ENCODE data around the gene WWP2. TPM values are rescaled to one million over a fixed set of nuclear protein-coding genes. Genes with fewer than 3 reads are reported as not detected.

WWP2 gene
- total RNA-seq, 2 donors from 2014 or later, result 42.3 to 42.5 TPM

DNA sequence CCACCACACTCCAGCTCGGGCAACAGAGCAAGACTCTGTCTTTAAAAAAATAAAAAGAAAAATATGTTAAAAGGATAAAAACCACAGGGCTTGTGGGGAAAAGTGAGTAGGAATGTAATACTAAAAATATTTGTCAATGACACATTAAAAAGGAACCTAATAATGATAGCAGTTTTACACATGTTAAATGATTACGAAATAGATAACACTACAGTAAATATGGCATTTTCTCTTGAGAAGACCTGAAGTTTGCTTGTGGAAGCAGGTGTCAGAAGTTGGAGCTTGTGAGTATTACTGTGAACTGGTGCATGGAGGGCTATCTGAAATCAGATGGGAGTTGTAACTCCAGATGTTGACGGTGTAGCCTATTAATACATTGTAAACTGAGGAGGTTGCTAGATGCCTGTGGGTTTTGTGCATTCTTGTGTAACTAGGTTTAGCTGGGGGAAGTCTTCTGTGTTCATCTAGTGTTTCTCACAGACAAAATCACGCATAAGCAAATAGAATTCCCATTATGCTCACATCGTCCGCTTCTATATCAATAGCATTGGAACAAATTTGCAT lies 144.8 kb downstream of the WWP2 start:
- intact Hi-C loops (cut with DNase I), result no loop called here
- DNase-seq (ENCODE audit: low spot score), result no peak

DNA sequence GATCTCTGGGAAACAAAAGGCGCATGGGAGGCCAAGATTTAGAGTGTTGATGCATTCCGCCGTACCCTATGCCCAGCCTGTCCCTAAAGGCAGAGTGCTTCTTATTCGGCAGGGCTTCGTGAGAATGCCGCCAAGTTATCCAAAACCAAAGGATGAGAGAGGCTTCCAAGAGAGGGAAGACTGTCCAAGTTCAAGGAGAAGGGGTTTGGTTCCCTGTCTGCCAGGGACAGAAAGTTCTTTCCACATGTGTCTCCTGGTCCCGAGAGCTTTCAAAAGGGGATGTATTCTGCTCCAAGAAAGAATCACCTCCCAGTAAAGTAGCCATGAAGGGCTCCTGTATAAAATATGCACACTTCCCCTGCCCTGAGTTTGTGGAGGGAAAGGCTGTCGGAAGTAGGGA lies 146.9 kb downstream of the WWP2 start:
- DNase-seq (ENCODE audit: low spot score), result no peak
- intact Hi-C loops (cut with DNase I), result no loop called here

DNA sequence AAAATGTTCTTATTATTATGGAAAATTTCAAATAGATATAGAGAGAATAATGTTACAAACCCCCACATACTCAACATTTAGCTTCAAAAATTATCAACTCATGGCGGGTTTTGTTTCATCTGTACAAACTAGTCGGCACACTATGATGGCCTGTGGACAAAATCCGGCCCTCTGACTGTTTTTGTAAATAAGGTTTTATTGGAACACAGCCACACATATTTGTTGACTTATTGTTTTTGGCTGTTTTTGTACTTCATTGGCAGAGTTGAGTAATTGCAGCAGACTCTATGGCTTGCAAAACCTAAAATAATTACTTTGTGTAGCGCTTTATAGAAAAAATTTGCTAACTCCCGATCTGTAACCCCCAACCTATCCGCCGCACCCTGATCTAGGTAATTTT lies 147.6 kb downstream of the WWP2 start:
- intact Hi-C loops (cut with DNase I), result no loop called here
- DNase-seq (ENCODE audit: low spot score), result no peak

DNA sequence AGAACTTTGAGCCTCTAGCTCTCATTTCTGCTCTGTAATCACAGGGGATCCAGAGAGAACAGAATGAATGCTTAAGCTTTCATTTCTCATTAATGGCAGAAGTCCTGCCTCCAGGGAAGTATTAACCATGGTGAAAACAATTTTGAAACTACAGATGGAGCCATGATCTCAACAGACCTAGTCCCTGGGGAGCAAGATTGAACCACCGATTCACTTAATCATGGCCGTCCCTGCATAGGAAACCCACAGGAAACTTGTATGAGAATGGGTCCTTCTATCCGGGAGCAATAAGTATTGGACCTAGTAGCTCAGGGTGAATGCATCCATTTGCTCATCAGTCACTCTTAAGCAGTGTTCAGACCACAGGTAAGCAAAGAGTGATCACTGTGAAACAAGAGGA lies 148.8 kb downstream of the WWP2 start:
- no peak for DNase-seq (ENCODE audit: low spot score)
- intact Hi-C loops (cut with DNase I), result no loop called here

DNA sequence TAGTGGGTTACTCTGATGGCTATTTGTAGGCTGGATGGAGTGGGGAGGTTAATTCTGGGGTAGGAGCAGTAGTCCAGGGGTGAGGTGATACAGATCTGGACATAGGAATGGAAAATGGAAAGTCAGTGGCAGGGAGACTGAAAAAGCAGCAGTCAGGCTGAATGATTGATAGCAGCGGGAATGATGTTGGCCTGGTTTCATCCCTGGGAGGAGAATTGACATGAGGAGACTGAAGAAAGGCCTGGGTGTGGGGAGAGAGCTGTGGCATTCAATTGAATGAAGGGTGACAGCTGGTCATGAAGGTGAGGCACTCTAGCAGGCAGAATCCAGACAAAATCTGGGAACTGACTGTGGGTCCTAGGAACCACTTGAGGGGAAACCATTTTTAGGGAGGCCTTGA lies 154.3 kb downstream of the WWP2 start:
- intact Hi-C loops (cut with DNase I), result no loop called here
- DNase-seq (ENCODE audit: low spot score), result no peak

DNA sequence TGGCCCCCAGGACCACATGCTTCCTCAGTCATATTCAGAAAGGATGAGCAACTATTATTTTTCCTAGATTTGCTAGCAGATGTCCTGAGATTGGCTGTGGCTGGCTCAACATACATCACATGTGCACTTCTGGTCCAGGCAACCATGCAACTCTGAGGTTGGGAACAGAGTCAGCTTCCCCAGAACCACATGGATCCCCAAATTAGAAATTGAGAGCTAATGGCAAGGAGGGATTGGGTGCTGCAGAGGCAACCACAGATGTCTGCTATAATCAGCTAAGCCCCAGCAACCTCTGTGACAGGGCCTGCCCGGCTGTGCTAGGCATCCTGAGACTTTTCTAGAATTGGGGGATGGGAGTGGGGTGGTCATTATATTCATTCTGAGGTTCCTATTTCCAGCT lies 155.2 kb downstream of the WWP2 start:
- intact Hi-C loops (cut with DNase I), result no loop called here
- no peak for DNase-seq (ENCODE audit: low spot score)

DNA sequence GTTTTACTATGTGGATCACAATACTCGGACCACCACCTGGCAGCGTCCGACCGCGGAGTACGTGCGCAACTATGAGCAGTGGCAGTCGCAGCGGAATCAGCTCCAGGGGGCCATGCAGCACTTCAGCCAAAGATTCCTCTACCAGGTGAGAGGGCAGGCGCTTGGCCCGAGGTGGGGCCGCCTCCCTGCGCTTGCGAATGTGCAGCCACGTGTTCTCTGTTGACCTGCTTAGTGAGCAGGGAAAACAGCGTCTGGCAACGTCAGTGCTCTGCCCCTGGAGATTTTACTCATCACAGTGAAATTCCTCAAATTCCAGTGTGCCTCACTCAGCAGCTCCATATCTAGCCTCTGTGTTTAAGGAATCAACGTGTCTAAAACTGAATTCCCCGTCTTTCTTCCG lies 155.6 kb downstream of the WWP2 start:
- no peak for DNase-seq (ENCODE audit: low spot score)
- intact Hi-C loops (cut with DNase I), result no loop called here

DNA sequence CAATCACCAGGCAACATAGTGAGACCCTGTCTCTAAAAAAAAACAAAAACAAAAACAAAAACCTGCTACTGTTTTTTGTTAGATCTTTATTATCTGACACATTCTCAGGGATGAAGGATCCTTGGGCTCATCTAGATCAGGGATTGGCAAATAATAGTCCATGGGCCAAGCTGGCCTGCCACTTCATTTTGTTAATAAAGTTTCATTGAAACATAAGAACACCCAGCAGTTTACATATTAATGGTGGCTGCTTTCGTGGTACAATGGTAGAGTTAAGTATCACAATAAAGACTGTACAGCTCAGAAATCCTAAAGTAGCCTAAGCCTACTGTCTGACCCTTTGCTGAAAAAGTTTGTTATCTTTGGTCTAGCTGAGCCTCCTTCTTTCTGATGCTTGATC lies 156.1 kb downstream of the WWP2 start:
- intact Hi-C loops (cut with DNase I), result no loop called here
- DNase-seq (ENCODE audit: low spot score), result no peak

DNA sequence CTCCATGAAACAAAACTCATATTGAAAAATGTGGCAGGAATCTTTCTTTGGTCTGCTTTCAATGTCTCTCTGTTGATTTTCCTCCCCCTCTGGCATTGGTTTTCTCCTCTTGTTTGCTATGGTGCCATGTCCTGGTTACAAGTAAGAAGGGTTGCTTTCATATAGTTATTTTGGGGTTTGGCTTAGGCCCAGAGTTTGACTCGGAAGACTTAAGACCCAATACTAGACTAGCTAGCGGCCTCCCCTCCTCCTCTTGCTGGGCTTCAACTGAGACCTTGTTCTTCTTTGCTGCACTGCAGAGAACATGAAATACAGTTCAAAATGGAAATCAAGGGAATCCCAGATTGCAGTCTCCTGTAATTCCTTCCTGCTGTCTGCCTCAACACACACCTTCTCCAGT lies 159.0 kb downstream of the WWP2 start:
- intact Hi-C loops (cut with DNase I), result loop anchor here in 1 of 2 donors (10.0 kb wide), 1 partner anchor 56 kb away; no protein-coding TSS in a partner anchor
- no peak for DNase-seq (ENCODE audit: low spot score)

DNA sequence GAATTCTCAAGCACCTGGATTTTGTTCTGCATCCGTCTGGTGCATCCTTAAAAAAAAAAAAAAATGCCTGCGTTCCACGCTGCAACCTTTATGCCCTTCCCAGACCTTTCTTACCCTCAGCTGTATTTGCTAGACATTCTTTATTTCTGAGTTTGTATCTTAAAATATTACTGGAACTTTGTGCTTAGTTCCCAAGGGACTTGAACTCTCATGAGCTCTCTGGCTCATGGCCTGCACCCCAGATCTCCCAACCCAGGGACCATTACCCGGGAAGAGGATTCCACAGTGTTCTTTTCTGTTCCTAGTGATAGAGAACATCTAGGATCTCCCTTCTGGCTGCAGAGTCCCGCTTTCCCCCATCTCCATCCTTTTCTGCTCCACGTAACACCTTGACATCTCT lies 160.1 kb downstream of the WWP2 start:
- DNase-seq (ENCODE audit: low spot score), result peak; percentile 14
- intact Hi-C loops (cut with DNase I), result loop anchor here in 1 of 2 donors (10.0 kb wide), 1 partner anchor 57 kb away; no protein-coding TSS in a partner anchor

DNA sequence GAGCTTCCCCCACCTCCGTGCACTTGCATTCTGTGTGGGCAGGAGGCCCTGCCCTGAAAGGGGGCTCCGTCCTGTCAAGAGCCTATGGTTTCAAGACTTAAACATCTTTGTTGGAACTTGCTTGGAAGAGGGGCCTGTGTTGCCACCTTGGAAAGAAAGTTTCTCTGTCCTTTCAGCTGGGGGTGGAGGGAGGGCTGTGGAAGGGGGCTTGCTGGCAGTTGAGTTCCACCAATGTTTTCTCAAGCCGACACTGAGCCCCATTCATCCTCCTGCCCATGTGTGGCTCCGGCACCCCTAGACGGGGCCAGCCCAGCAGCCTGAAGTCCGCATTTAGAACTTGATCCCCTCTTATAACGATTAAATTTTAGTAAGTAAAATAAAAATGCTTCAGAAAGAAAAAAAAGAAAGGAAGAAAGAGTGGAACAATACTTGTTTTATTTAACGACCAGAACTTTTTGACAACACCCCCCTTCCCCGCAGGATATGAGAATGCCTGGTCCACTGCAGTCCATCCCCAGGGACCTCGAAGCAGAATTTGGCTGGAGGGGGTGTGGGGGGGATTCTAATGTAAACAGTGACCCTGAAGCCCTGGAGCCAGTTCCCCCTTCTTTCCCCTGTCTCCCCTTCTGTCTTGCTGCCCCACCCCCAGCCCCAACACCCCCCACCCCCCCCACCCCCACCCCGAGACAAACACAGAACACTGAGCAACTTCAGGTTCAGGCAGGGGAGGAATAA lies 162.1 kb downstream of the WWP2 start:
- DNase-seq (ENCODE audit: low spot score), result peak; percentile 4
- intact Hi-C loops (cut with DNase I), result loop anchor here in 1 of 2 donors (10.0 kb wide), 1 partner anchor 59 kb away; no protein-coding TSS in a partner anchor

DNA sequence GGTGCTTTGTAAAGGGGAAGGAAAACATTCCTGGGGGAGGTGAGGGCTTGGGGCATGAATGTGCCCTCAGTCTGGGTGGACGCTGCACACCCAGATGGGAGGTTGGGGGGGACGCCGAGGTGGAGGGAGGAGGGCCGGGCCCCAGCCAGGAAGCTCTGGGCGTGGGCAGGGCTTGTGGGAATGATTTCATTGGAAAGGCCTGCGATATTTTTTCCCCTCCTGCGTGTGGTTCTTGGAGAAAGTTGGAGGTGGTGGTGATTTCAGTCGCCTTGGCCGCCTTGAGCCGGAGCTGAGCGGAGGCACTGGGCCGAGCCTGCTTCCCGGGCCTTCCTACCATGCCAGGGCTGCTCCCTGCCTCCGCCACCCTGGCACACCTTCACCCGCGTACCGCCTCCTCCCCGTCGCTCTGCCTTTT lies 162.7 kb downstream of the WWP2 start:
- DNase-seq (ENCODE audit: low spot score), result peak; percentile 87
- intact Hi-C loops (cut with DNase I), result loop anchor here in 1 of 2 donors (10.0 kb wide), 1 partner anchor 60 kb away; no protein-coding TSS in a partner anchor

DNA sequence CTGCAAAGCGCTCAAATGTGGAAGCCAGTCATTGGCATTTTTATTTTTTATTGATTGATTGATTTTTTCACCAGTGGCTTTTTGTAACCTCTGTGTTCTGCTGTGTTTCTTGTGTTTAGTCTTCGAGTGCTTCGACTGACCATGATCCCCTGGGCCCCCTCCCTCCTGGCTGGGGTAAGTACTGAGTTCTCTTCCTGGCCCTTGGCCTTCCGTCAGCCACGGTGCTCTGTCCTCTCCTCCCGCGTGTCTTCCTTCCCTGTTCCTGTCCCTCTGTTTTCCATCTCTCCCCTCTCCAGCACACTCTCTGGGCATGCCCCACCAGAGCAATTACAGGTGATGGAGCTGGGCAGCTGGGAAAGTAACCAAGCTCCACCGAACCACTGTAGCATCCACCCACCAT lies 163.2 kb downstream of the WWP2 start:
- intact Hi-C loops (cut with DNase I), result loop anchor here in 1 of 2 donors (10.0 kb wide), 1 partner anchor 61 kb away; no protein-coding TSS in a partner anchor
- DNase-seq (ENCODE audit: low spot score), result peak; percentile 0

DNA sequence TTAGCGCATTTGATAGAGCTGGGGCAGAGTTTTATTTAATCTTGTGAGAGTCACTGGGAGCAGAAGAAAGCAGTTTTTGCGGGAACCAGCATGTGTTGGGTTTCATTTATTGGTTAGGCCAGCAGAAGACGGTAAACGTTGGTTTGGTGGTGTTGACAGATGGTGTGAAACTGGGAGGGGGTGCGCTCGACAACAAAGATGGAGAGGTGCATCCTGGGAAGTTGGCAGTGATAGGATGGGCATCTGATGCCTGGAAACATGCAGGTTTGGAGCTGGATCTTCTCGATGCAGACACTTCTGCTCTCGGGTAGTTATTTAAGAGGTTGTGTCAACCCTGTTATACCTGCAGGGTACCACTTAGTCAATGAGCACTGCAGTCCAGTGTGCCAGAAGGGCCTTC lies 164.1 kb downstream of the WWP2 start:
- DNase-seq (ENCODE audit: low spot score), result no peak
- intact Hi-C loops (cut with DNase I), result loop anchor here in 1 of 2 donors (10.0 kb wide), 1 partner anchor 61 kb away; no protein-coding TSS in a partner anchor

DNA sequence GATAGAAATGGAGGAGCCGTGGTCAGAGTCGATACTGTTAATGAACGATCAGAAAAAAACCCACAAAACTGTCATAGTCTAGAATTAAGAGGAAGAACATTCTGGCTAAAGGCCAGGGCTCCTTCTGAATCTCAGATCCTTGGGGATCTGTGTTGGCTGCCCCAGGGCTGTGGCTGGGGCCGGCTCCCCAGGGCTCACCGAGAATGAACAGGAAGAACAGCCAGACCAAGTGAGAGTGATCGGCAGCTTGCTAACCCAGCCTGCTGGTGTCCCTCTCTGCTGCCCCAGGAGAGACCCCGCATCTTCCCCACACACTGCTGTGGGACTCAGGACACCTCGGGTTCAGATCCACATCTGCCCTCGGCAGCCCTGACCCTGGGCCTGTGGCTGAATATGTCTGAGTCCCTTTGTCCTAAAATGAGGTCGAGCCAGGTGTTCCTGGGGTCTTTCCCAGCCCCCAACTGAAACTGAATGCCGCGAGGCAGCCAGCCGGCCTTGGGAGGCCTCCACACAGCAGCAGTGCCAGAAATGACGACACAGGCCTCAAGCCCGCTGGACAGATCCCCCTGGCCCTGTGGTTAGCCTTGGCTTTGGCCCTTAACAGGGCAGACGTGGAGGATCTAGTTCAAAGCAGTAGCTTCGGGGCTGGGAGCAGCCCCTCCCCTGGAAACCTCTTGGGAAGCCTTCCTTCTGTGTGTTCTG lies 165.1 kb downstream of the WWP2 start:
- DNase-seq (ENCODE audit: low spot score), result peak; percentile 88
- intact Hi-C loops (cut with DNase I), result loop anchor here in 1 of 2 donors (10.0 kb wide), 1 partner anchor 62 kb away; no protein-coding TSS in a partner anchor

DNA sequence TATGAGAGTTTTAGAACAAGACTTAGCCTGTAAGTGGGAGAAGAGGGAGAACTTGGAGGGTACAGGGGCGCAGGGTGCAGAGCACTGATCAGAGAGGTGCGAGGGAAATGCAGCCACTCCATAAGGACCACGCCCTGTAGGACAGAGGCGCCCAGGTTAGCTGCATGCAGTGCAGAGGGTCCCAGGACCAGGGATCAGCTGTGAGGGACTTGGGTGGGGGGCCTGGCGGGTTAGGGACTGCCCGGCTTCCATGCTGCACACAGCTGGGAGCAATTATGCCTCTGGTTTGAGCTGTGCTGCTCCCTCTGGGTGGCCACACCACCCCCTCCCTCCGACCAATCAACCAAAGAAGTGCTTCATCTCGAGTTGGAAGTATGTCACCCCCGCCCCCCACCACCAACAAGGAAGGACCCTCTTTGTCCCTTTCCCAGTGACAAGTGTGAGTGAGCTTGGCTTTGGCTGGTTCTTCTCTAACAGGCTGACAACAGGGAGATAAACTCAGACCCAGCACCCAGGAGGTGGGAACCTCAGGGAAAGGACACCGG lies 166.8 kb downstream of the WWP2 start:
- DNase-seq (ENCODE audit: low spot score), result no peak
- intact Hi-C loops (cut with DNase I), result loop anchor here (2.0 to 10.0 kb wide), 2 partner anchors 64 to 132 kb away; no protein-coding TSS in a partner anchor

DNA sequence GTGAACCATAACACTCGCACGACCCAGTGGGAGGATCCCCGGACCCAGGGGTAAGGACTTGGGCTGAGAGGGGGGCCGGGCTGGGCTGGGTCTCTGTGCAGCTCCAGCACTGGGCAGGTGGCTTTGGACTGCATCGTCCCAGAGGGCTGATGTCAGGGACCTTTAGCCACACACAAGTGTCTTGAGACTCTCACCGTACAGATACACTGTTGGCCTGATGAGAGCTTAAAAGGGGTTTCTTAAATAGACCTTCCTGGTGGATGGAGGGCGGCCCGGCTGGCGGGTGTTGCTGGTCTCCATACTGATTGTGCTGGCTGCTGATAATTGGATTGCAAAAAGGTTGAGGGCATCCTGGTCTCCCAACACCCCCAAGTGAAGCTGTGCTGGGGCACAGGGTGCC lies 167.3 kb downstream of the WWP2 start:
- intact Hi-C loops (cut with DNase I), result loop anchor here (2.0 to 10.0 kb wide), 2 partner anchors 65 to 133 kb away; no protein-coding TSS in a partner anchor
- no peak for DNase-seq (ENCODE audit: low spot score)

DNA sequence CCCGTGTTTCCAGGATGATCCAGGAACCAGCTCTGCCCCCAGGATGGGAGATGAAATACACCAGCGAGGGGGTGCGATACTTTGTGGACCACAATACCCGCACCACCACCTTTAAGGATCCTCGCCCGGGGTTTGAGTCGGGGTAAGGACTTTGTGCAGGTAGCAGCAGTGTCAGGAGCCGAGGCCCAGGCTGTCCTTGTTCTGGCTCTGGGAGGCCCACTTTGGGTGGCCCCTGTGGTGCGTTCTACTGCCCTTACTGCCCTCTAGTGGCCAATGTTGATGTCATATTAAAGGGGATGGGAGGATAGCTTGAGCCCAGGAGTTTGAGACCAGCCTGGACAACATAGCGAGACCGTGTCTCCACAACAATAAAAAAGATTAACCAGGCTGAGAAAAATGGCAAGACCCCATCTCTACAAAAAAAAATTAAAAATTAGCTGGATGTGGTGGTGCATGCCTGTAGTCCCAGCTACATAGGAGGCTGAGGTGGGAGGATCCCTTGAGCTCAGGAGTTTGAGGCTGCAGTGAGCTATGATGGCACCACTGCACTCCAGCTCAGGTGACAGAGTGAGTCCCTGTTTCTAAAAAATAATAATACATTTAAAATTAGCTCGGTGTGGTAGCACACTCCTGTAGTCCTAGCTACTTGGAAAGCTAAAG lies 168.1 kb downstream of the WWP2 start:
- intact Hi-C loops (cut with DNase I), result loop anchor here in 1 of 2 donors (5.0 to 10.0 kb wide), 2 partner anchors 133 to 1205 kb away; no protein-coding TSS in a partner anchor
- DNase-seq (ENCODE audit: low spot score), result no peak

DNA sequence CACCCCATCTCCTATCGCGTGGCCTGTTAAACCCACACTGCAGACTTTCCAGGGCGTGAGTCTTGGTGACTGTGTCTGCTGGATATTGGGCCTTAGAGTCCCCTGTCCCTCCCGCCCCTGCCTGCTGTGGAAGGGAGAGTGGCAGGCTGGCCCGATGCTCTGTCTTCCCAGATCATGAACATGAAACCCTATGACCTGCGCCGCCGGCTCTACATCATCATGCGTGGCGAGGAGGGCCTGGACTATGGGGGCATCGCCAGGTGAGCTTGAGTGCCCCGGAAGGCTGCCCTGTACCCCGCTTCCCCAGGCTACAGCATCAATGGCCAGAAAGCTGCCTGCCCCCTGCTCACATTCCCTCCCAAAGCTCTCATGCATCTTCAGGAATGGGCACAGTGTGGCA lies 169.5 kb downstream of the WWP2 start:
- intact Hi-C loops (cut with DNase I), result loop anchor here in 1 of 2 donors (5.0 to 10.0 kb wide), 2 partner anchors 134 to 1207 kb away; no protein-coding TSS in a partner anchor
- DNase-seq (ENCODE audit: low spot score), result no peak

Measured in posterior vena cava (tissue), 2 donors.